NCI-H2081 treated with DMSO at 0.1 percent for 48 hours (cell line): ENCODE results near the gene FXYD5.

Experiments used
- DNase-seq: peaks from one replicate; lab custom pipeline; 2025; lab: John Stamatoyannopoulos, UW

The FXYD5 gene

GRCh38 chr19:35154525-35155406 lies at the start of gene FXYD5:
Gene FXYD5, plus strand, starts transcription at chr19:35154735. Its CDS starts 816 bp downstream, at chr19:35155551.
- no peak for DNase-seq

- no peak for DNase-seq
These were observed 49.5 kb upstream of the FXYD5 start for GRCh38 chr19:35105047-35105410.

- DNase-seq: no peak
These were observed 48.9 kb upstream of the FXYD5 start for GRCh38 chr19:35105411-35106290.

GRCh38 chr19:35106291-35106583 lies 48.3 kb upstream of the FXYD5 start:
- DNase-seq: no peak

GRCh38 chr19:35106898-35107541 lies 47.5 kb upstream of the FXYD5 start:
- DNase-seq: no peak

GRCh38 chr19:35107545-35107944 lies 47.0 kb upstream of the FXYD5 start:
- DNase-seq: no peak

GRCh38 chr19:35108730-35109129 lies 45.8 kb upstream of the FXYD5 start:
- DNase-seq: no peak

GRCh38 chr19:35109395-35110112 lies 45.0 kb upstream of the FXYD5 start:
- DNase-seq: no peak

GRCh38 chr19:35110974-35111373 lies 43.6 kb upstream of the FXYD5 start:
- no peak for DNase-seq

GRCh38 chr19:35112995-35113688 lies 41.4 kb upstream of the FXYD5 start:
- DNase-seq: no peak

- DNase-seq: no peak
These were observed 40.0 kb upstream of the FXYD5 start for GRCh38 chr19:35114353-35115176.

GRCh38 chr19:35115177-35115951 lies 39.2 kb upstream of the FXYD5 start, which contains the start of gene FXYD3:
Gene FXYD3, plus strand, starts transcription at chr19:35115823. Its CDS starts 3,554 bp downstream, at chr19:35119377.
- DNase-seq: no peak

GRCh38 chr19:35116072-35116801 lies 38.3 kb upstream of the FXYD5 start:
- DNase-seq: no peak

- no peak for DNase-seq
These were observed 37.4 kb upstream of the FXYD5 start for GRCh38 chr19:35117116-35117515.

- no peak for DNase-seq
These were observed 36.7 kb upstream of the FXYD5 start for GRCh38 chr19:35117799-35118198.

GRCh38 chr19:35118268-35119020 lies 36.1 kb upstream of the FXYD5 start:
- DNase-seq: no peak

- DNase-seq: no peak
These were observed 35.4 kb upstream of the FXYD5 start for GRCh38 chr19:35119091-35119490.

GRCh38 chr19:35119578-35120155 lies 34.9 kb upstream of the FXYD5 start:
- no peak for DNase-seq
